NB4 (cell line): ENCODE data around the gene FOXP4.

Source experiments
- POLR2A ChIP-seq: IDR thresholded peaks from 2 replicates; pipeline ENCODE4 v1.6.1; 2011; ENCODE audit warnings: mild to moderate bottlenecking; ENCODE audit not compliant: insufficient read length; ENCODE audit errors: extremely low read depth
- TF ChIP-seq, protein P1 (sequence below): IDR thresholded peaks from one replicate; pipeline ENCODE4 v1.5.1; 2012; ENCODE audit warnings: low read depth, low read length

DNA sequence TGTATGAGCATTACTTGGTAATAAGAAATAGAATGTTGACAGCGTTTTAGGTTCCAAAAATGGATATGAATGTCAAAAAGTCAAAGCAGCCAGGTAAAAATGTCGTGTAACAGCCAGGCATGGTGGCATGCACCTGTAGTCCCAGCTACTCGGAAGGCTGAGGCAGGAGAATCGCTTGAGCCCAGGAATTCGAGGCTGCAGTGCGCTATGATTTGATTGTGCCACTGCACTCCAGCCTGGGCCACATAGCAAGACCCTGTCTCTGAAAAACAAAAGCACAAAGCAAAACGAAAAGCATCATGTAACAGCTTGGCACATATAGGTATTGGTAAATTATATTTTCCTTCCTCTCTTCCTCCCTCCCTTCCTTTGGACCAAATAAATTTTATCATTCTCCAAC, 16.2 kb upstream of the FOXP4 start:
- TF ChIP-seq, protein P1, sequence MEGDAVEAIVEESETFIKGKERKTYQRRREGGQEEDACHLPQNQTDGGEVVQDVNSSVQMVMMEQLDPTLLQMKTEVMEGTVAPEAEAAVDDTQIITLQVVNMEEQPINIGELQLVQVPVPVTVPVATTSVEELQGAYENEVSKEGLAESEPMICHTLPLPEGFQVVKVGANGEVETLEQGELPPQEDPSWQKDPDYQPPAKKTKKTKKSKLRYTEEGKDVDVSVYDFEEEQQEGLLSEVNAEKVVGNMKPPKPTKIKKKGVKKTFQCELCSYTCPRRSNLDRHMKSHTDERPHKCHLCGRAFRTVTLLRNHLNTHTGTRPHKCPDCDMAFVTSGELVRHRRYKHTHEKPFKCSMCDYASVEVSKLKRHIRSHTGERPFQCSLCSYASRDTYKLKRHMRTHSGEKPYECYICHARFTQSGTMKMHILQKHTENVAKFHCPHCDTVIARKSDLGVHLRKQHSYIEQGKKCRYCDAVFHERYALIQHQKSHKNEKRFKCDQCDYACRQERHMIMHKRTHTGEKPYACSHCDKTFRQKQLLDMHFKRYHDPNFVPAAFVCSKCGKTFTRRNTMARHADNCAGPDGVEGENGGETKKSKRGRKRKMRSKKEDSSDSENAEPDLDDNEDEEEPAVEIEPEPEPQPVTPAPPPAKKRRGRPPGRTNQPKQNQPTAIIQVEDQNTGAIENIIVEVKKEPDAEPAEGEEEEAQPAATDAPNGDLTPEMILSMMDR, result no peak
- TF ChIP-seq POLR2A, result no peak
